ENCODE measurements around the gene ZNF783. TPM values are rescaled to one million over a fixed set of nuclear protein-coding genes. Genes with fewer than 3 reads are reported as not detected.

Gene ZNF783
- total and polyA plus RNA-seq, 9 of the 15 experiments (the other 6 are each of a cell fraction or from before 2014, with no cell fraction given), result 0.66 to 11.2 (median 5.4) TPM

DNA sequence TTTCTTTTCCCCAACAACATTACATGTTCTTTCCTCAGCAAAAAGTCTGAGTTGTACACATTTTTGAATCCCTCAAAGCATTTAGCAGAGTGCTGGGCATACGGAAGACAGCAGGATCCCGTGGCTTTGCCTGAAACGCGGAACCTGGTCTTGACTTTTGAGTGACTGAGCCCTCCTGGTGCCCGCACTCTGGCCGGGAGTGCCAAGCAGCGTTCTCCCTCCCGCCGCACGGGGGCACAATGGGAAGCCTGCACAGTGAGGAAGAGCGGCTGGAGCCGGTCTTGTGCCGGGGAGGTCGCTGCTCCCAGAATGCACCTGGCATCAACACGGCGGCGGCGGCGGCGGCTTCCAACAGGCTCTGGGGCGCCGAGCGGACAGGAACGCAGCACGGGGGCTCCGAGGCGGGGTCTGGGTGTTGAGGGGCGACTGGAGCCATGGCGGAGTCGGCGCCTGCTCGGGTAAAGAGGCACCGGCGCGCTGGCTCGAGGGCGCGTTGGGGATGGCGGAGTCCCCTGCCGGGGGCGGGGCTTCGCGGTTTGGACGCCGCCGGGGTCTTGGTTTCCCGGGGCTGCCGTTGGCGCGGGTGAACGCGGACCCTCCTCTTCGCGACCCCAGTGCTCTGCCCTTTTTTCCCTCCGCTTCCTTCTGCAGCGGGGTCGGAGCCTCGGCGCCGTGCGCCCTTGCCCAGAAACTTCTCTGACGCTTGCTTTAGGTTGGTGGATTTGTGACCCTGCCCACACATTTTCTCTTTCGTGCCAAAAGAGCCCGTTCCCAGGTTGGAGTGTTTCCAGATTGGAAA is 22.5 kb upstream of the ZNF783 start, which contains the start of gene ZNF212 (continued):
- TF ChIP-seq, protein P1, sequence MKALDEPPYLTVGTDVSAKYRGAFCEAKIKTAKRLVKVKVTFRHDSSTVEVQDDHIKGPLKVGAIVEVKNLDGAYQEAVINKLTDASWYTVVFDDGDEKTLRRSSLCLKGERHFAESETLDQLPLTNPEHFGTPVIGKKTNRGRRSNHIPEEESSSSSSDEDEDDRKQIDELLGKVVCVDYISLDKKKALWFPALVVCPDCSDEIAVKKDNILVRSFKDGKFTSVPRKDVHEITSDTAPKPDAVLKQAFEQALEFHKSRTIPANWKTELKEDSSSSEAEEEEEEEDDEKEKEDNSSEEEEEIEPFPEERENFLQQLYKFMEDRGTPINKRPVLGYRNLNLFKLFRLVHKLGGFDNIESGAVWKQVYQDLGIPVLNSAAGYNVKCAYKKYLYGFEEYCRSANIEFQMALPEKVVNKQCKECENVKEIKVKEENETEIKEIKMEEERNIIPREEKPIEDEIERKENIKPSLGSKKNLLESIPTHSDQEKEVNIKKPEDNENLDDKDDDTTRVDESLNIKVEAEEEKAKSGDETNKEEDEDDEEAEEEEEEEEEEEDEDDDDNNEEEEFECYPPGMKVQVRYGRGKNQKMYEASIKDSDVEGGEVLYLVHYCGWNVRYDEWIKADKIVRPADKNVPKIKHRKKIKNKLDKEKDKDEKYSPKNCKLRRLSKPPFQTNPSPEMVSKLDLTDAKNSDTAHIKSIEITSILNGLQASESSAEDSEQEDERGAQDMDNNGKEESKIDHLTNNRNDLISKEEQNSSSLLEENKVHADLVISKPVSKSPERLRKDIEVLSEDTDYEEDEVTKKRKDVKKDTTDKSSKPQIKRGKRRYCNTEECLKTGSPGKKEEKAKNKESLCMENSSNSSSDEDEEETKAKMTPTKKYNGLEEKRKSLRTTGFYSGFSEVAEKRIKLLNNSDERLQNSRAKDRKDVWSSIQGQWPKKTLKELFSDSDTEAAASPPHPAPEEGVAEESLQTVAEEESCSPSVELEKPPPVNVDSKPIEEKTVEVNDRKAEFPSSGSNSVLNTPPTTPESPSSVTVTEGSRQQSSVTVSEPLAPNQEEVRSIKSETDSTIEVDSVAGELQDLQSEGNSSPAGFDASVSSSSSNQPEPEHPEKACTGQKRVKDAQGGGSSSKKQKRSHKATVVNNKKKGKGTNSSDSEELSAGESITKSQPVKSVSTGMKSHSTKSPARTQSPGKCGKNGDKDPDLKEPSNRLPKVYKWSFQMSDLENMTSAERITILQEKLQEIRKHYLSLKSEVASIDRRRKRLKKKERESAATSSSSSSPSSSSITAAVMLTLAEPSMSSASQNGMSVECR (CRISPR knock-in tag; IDR thresholded peaks at IDR 0.05), result peak; percentile 75; the same call in 1 of the 2 replicates
- TF ChIP-seq, protein P2, sequence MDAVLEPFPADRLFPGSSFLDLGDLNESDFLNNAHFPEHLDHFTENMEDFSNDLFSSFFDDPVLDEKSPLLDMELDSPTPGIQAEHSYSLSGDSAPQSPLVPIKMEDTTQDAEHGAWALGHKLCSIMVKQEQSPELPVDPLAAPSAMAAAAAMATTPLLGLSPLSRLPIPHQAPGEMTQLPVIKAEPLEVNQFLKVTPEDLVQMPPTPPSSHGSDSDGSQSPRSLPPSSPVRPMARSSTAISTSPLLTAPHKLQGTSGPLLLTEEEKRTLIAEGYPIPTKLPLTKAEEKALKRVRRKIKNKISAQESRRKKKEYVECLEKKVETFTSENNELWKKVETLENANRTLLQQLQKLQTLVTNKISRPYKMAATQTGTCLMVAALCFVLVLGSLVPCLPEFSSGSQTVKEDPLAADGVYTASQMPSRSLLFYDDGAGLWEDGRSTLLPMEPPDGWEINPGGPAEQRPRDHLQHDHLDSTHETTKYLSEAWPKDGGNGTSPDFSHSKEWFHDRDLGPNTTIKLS (IDR thresholded peaks at IDR 0.05; ENCODE audit: borderline replicate concordance, low read depth), result peak; percentile 80
- TF ChIP-seq EP300 (IDR thresholded peaks at IDR 0.05; ENCODE audit: low read length), result peak; percentile 36; the same call in 1 of the 2 replicates
- peak in 1 of 2 experiments; percentile 85; a peak in 2 of 4 replicates for TF ChIP-seq HDAC1 (IDR thresholded peaks at IDR 0.05)
- TF ChIP-seq LARP7 (IDR thresholded peaks at IDR 0.05), result no peak
- TF ChIP-seq MBD2 (IDR thresholded peaks at IDR 0.05; ENCODE audit: borderline replicate concordance, low read depth), result peak; percentile 74; the same call in 1 of the 2 replicates
- peak in 1 of 2 experiments; percentile 22; a peak in 2 of 4 replicates for TF ChIP-seq FOXA3 (CRISPR knock-in tag; conservative IDR thresholded peaks at IDR 0.05 in 1 of 2, IDR thresholded peaks at IDR 0.05 in 1 of 2)
- TF ChIP-seq, protein P3, sequence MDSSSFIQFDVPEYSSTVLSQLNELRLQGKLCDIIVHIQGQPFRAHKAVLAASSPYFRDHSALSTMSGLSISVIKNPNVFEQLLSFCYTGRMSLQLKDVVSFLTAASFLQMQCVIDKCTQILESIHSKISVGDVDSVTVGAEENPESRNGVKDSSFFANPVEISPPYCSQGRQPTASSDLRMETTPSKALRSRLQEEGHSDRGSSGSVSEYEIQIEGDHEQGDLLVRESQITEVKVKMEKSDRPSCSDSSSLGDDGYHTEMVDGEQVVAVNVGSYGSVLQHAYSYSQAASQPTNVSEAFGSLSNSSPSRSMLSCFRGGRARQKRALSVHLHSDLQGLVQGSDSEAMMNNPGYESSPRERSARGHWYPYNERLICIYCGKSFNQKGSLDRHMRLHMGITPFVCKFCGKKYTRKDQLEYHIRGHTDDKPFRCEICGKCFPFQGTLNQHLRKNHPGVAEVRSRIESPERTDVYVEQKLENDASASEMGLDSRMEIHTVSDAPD (CRISPR knock-in tag; IDR thresholded peaks at IDR 0.05), result no peak
- TF ChIP-seq, protein P4, sequence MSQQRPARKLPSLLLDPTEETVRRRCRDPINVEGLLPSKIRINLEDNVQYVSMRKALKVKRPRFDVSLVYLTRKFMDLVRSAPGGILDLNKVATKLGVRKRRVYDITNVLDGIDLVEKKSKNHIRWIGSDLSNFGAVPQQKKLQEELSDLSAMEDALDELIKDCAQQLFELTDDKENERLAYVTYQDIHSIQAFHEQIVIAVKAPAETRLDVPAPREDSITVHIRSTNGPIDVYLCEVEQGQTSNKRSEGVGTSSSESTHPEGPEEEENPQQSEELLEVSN (IDR thresholded peaks at IDR 0.05; ENCODE audit: borderline replicate concordance in 1 of 2, extremely low read depth in 1 of 2, insufficient read depth in 1 of 2, insufficient read length in 1 of 2, low read depth in 1 of 2, low read length in 1 of 2, poor library complexity in 1 of 2, severe bottlenecking in 1 of 2), result peak; percentile 36 to 78
- no peak for TF ChIP-seq CBFA2T2 (conservative IDR thresholded peaks at IDR 0.05)
- TF ChIP-seq ELF2 (CRISPR knock-in tag; IDR thresholded peaks at IDR 0.05), result peak; percentile 81
- peak; percentile 72 for TF ChIP-seq NR2C1 (IDR thresholded peaks at IDR 0.05)
- TF ChIP-seq NR2C1 (tag; IDR thresholded peaks at IDR 0.05), result peak; percentile 85
- peak; percentile 45; the same call in 1 of the 2 replicates for TF ChIP-seq FOXM1 (IDR thresholded peaks at IDR 0.05; ENCODE audit: low read depth)
- peak; percentile 90 for TF ChIP-seq FOXM1 (CRISPR knock-in tag; IDR thresholded peaks at IDR 0.05; ENCODE audit: low read depth)
- TF ChIP-seq XRCC5 (IDR thresholded peaks at IDR 0.05; ENCODE audit: low read depth, low read length), result peak; percentile 97
- peak; percentile 68; the same call in 1 of the 2 replicates for TF ChIP-seq DMBX1 (CRISPR knock-in tag; IDR thresholded peaks at IDR 0.05; ENCODE audit: borderline replicate concordance)
- TF ChIP-seq CBFB (CRISPR knock-in tag; IDR thresholded peaks at IDR 0.05), result 0 out of 2 replicates have a peak, but pooled peaks have one; percentile 46
- TF ChIP-seq FIP1L1 (IDR thresholded peaks at IDR 0.05; ENCODE audit: low read depth, low read length, poor library complexity, severe bottlenecking), result peak; percentile 85
